Activated CD4-positive, CD25-positive, alpha-beta regulatory T cell treated with anti-CD3 and anti-CD28 coated beads, Interleukin-2, amount 50 U/mL, for 24 hours (primary cell): ENCODE data around the gene MYL10.

Source experiments
- ATAC-seq, 2 donors: fragments of 150-1000 bp; cut with Tn5 transposase; one replicate each; pipeline ENCODE4 v1.10.0; 2021; ENCODE audit warnings: mild to moderate bottlenecking in 1 of 2, moderate library complexity in 1 of 2

The MYL10 gene

GRCh38 chr7:101564778-101565211, 64.3 kb downstream of the MYL10 start:
- ATAC-seq, result no peak

DNA sequence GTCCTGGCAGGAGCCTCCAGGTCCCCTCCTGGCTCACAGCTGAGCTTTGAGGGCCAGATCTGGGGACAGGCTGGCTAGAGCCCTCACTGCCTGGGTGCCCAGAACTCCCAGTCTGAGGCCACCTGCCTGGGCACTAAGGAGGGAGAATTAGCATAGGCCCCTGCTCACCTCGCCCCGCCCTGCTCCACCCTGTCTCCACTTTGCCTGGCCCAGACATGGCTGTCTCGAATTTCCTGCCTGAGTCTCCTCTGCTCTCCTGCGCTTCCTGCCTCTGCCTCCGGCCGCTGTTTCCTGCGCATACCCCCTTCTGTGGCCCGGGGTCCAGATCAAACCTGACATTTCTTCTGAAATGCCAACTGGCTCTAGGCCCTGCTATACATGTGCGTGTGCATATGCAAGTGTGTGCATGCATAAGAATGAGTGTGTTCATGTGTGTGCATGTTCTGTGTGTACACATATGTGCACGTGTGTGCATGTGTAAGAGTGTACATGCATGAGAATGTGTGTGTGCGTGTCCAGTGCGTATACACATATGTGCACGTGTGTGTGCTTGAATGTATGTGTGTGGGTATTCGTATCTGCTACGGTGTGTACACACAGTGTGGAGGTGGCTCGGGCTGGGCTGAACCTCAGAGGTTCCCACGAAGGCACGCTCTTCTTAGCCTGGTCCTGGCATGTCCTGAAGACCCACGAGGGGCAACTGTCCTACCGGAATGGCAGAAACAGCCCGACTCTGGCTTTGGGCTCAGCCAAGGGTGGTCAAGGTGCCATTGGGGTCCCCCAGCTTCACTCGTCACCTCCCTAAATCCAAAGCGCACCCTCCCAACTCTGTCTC, 64.9 kb downstream of the MYL10 start:
- ATAC-seq, result no peak
